PC-9 (cell line): ENCODE data around the gene CCDC93. TPM values are rescaled to one million over a fixed set of nuclear protein-coding genes. Genes with fewer than 3 reads are reported as not detected.

Experiments used
- BruUV-seq: library from RNA; stranded (reverse); fragments of 400-500 nt; replicated peaks from 2 replicates; lab custom pipeline; 2021; lab: Mats Ljungman, UMichigan
- CTCF ChIA-PET: fragments of 300-600 bp; sonication (Branson Sonifier 250); formaldehyde crosslinking; loops from one replicate; lab custom pipeline; 2022; ENCODE audit warnings: antibody characterized with exemption; lab: Charles Lee
- POLR2A ChIA-PET: fragments of 300-600 bp; sonication (Branson Sonifier 250); formaldehyde crosslinking; loops from one replicate; lab custom pipeline; 2022; ENCODE audit warnings: antibody characterized with exemption; ENCODE audit not compliant: unreplicated experiment; lab: Charles Lee
- DNase-seq, 2 experiments: peaks; one replicate each; pipeline versions ENCODE4 v3.0.0 to v3.0.0-alpha.2; 2015 to 2022; ENCODE audit warnings: mixed read lengths in 1 of 2
- H2AFZ ChIP-seq: fragments of 200-600 bp; sonication (generic); 2 replicates; pipeline ENCODE4 v1.8.1; 2017; ENCODE audit warnings: antibody characterized with exemption
- H3F3A ChIP-seq: fragments of 200-600 bp; sonication (generic); 2 replicates; pipeline ENCODE4 v1.8.1; 2017; ENCODE audit warnings: antibody characterized with exemption, mild to moderate bottlenecking, low read depth; ENCODE audit not compliant: insufficient read depth
- H3K27ac ChIP-seq: fragments of 200-600 bp; sonication (generic); 2 replicates; pipeline ENCODE4 v1.6.1; 2016; ENCODE audit warnings: mixed run types
- H3K27me3 ChIP-seq: fragments of 200-600 bp; sonication (generic); 2 replicates; pipeline ENCODE4 v1.6.1; 2016; ENCODE audit warnings: low read depth, mixed run types; ENCODE audit not compliant: insufficient read depth
- H3K36me3 ChIP-seq: fragments of 200-600 bp; sonication (generic); 2 replicates; pipeline ENCODE4 v1.6.1; 2016; ENCODE audit warnings: low read depth, mixed run types
- H3K4me1 ChIP-seq: fragments of 200-600 bp; sonication (generic); replicated peaks from 2 replicates; pipeline ENCODE4 v1.6.1; 2016; ENCODE audit warnings: mixed run types; ENCODE audit not compliant: insufficient read depth
- H3K4me2 ChIP-seq: fragments of 200-600 bp; sonication (generic); 2 replicates; pipeline ENCODE4 v1.6.1; 2017; ENCODE audit warnings: mixed run types
- H3K4me3 ChIP-seq: fragments of 200-600 bp; sonication (generic); 2 replicates; pipeline ENCODE4 v1.6.1; 2016; ENCODE audit warnings: mixed run types
- H3K79me2 ChIP-seq: fragments of 200-600 bp; sonication (generic); 2 replicates; pipeline ENCODE4 v1.6.1; 2017; ENCODE audit warnings: low read depth, mixed run types
- H3K9me2 ChIP-seq: fragments of 200-600 bp; sonication (generic); 2 replicates; pipeline ENCODE4 v1.8.1; 2017; ENCODE audit warnings: mild to moderate bottlenecking; ENCODE audit not compliant: insufficient read depth
- H3K9me3 ChIP-seq: fragments of 200-600 bp; sonication (generic); 2 replicates; pipeline ENCODE4 v1.8.1; 2016; ENCODE audit warnings: low read depth; ENCODE audit not compliant: insufficient read depth
- H4K20me1 ChIP-seq: fragments of 200-600 bp; sonication (generic); 2 replicates; pipeline ENCODE4 v1.8.1; 2017; ENCODE audit not compliant: insufficient read depth
- EZH2 ChIP-seq: fragments of 200-600 bp; sonication (generic); IDR thresholded peaks from 2 replicates; pipeline ENCODE4 v1.8.0; 2017; ENCODE audit warnings: antibody characterized with exemption, low read depth
- intact Hi-C: fragments of 100-400 bp; cut with micrococcal nuclease; formaldehyde crosslinking; loops from one replicate; pipeline ENCODE4 v1.10.0; 2022; ENCODE audit not compliant: unreplicated experiment
- total RNA-seq: library from RNA; stranded (reverse); gene quantifications from 2 replicates; pipeline ENCODE4 v1.2.3, GENCODE V29; 2021
- TF ChIP-seq, protein P1 (sequence below): fragments of 200-600 bp; sonication (generic); conservative IDR thresholded peaks from 2 replicates; pipeline ENCODE4 v1.6.1; 2017; ENCODE audit warnings: mixed run types, antibody characterized with exemption, mild to moderate bottlenecking, moderate library complexity

CCDC93 gene
- total RNA-seq, 1 experiment from 2014 or later: 31.3 TPM

DNA sequence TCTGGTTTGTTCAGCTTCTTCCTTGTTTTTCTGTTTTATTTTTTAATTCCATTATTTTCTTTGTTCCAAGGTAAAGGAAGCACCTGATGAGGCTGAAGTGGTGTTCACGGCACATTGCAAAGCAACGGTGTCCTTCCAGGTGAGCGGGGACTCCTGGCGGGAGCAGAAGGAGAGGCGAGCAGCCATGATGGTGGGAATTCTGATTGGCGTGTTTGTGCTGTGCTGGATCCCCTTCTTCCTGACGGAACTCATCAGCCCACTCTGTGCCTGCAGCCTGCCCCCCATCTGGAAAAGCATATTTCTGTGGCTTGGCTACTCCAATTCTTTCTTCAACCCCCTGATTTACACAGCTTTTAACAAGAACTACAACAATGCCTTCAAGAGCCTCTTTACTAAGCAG, 110.9 kb downstream of the CCDC93 start:
- no TSS peak for BruUV-seq
- CTCF ChIA-PET: no interaction called here

DNA sequence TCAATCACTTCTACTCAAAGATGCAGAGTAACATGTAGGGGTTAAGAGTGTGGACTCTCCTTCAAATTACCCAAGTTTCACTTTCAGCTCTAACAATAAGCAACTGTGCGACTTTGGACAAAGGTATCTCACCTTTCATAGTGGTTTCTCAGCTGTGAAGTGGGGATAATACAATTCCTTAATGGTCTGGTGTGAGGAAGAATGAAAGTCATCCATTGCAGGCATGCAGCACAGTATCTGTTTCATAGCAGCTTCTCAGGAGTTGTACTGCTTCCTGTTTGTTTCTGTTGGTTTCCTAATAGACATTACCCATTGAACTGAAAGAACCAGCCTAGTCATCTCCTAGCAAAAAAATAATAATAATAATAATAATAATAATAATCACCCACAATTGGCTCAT, 125.0 kb downstream of the CCDC93 start:
- no peaks in the 10 kb centered on the region for H3F3A ChIP-seq
- CTCF ChIA-PET: no interaction called here
- intact Hi-C loops: no loop called here
- no peaks in the 10 kb centered on the region for H4K20me1 ChIP-seq
- no TSS peak for BruUV-seq
- no peak for DNase-seq
- no peaks in the 10 kb centered on the region for H3K36me3 ChIP-seq
- TF ChIP-seq, protein P1, sequence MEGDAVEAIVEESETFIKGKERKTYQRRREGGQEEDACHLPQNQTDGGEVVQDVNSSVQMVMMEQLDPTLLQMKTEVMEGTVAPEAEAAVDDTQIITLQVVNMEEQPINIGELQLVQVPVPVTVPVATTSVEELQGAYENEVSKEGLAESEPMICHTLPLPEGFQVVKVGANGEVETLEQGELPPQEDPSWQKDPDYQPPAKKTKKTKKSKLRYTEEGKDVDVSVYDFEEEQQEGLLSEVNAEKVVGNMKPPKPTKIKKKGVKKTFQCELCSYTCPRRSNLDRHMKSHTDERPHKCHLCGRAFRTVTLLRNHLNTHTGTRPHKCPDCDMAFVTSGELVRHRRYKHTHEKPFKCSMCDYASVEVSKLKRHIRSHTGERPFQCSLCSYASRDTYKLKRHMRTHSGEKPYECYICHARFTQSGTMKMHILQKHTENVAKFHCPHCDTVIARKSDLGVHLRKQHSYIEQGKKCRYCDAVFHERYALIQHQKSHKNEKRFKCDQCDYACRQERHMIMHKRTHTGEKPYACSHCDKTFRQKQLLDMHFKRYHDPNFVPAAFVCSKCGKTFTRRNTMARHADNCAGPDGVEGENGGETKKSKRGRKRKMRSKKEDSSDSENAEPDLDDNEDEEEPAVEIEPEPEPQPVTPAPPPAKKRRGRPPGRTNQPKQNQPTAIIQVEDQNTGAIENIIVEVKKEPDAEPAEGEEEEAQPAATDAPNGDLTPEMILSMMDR: no peak
- no peak for TF ChIP-seq EZH2
- no peaks in the 10 kb centered on the region for H3K79me2 ChIP-seq
- no peak overlapping the region for H2AFZ ChIP-seq
- no peak overlapping the region for H3K4me2 ChIP-seq
- POLR2A ChIA-PET: no interaction called here
- no peaks in the 10 kb centered on the region for H3K9me2 ChIP-seq
- H3K9me3 ChIP-seq: no peaks in the 10 kb centered on the region
- no peaks in the 10 kb centered on the region for H3K4me1 ChIP-seq
- no peak overlapping the region for H3K27ac ChIP-seq
- H3K4me3 ChIP-seq: no peak overlapping the region
- H3K27me3 ChIP-seq: peaks cover 81% of the 10 kb centered on the region

More for the DNA sequence above, 110.9 kb downstream of the CCDC93 start:
- Histone ChIP-seq H3K27ac (no peak overlapping the region), H3K79me2 (no peaks in the 10 kb centered on the region), H3K4me3 (no peak overlapping the region), H3K27me3 (peaks cover 29% of the 10 kb centered on the region), H3K9me2 (no peaks in the 10 kb centered on the region), H3K9me3 (0 out of 2 replicates have a peak, but pooled peaks cover 4% of the 10 kb centered on the region), H3K36me3 (no peaks in the 10 kb centered on the region), H3K4me1 (no peaks in the 10 kb centered on the region), H3F3A (no peaks in the 10 kb centered on the region), H2AFZ (no peak overlapping the region), H3K4me2 (no peak overlapping the region), H4K20me1 (no peaks in the 10 kb centered on the region)
- POLR2A ChIA-PET: no interaction called here
- intact Hi-C loops: no loop called here
- no peak for DNase-seq
- TF ChIP-seq, protein P1: no peak
- TF ChIP-seq EZH2: no peak

DNA sequence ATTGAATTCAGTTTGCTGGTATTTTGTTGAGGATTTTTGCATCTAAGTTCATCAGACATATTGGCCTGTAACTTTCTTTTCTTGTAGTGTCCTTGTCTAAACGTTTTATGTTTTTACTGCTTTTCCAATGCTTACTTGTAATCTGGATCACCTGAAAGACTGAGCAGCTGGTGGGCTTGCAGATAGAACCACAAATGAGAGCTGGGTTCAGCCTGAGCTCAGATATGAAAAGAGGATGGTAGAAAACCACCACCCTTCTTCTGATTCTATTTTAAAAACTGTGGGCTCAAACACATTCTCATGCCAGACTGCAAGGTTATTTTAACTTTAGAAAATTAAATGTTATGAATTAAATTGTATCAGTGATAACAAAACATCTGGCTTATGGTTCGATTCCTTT, 128.6 kb downstream of the CCDC93 start:
- Histone ChIP-seq H3K79me2 (no peaks in the 10 kb centered on the region), H2AFZ (no peak overlapping the region), H3K4me1 (no peaks in the 10 kb centered on the region), H3F3A (no peaks in the 10 kb centered on the region), H3K27me3 (peaks cover 62% of the 10 kb centered on the region), H3K4me2 (no peak overlapping the region), H3K4me3 (no peak overlapping the region), H3K9me3 (no peaks in the 10 kb centered on the region; the same call in 1 of the 2 replicates), H3K9me2 (no peaks in the 10 kb centered on the region), H3K27ac (no peak overlapping the region), H4K20me1 (no peaks in the 10 kb centered on the region), H3K36me3 (no peaks in the 10 kb centered on the region)
- ChIA-PET CTCF (no interaction called here), POLR2A (no interaction called here)
- intact Hi-C loops: no loop called here
- no peak for TF ChIP-seq EZH2
- TF ChIP-seq, protein P1: no peak
- DNase-seq: no peak
- BruUV-seq: no TSS peak
